NCI-H1092 treated with DMSO at 0.1 percent for 48 hours (cell line): ENCODE measurements around the gene CAMK2N2.

Source experiments
- DNase-seq: peaks from one replicate; lab custom pipeline; 2025; lab: John Stamatoyannopoulos, UW

CAMK2N2 gene

DNA sequence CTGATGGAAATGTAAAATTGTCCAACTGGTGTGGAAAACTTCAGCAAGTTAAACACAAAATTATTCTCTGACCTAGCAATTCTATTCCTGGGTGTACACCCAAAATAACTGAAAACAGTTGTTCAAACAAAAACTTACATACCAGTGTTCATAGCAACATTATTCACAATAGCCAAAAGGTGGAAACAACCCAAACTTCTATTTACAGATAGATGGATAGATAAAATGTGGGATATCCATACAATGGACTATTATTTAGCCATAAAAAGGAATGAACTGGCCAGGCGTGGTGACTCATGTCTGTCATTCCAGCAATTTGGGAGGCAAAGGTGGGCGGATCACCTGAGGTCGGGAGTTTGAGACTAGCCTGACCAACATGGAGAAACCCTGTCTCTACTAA, 38.8 kb downstream of the CAMK2N2 start:
- DNase-seq = no peak

DNA sequence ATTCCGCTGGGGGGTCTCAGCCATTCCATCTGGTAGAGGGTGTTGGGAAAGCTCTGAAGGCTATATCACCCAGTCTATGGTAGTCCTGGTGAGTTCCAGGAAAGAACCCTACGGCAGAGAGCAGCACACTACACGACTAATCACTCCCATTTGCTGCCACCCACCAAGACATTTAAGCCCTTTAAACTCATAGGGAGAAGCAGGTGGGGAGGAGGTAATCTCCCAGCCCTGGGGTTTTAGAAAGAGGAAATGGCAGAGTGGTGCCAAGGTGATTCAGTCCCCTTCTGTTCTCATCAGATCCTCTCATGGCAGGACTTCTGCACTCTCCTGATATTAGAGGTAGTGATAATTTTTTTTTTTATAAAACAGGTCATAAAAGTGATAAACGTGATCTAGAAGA, 42.5 kb downstream of the CAMK2N2 start:
- no peak for DNase-seq

DNA sequence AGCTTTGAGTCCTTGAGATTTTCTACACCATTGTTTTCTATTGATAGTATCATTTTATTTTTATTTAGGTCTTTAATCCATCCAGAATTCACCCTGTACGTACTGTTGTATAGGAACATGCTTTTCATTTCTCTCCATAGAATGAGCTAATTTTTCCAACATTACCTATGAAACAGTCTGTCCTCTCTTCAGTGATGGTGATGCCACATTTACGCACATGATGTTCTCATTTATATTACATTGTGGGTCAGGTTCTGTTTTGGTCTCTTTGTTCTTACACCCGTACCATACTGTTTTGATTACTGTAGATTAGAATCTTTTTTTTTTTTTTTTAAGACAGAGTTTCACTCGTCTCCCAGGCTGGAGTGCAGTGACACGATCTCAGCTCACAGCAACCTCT, 49.6 kb downstream of the CAMK2N2 start:
- DNase-seq = no peak

DNA sequence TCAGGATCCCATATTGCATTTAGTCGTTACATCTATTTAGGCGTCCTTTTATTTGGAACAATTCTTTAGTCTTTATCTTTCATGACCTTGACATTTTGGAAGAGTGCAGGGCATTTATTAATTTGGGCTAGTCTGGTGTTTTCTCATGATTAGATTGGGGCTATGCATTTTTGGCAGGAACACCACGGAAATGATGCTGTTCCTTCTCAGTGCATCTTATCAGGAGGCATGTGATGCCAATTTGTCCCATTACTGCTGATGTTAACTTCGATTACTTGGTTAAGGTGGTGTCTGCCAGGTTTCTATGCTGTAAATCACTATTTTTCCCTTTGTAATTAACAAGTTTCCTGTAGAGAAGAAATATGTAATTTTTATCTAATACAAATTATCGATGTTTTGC, 50.1 kb downstream of the CAMK2N2 start:
- DNase-seq = no peak
